Medulla oblongata (tissue), 1 donor: Measurements from ENCODE around the gene NCAPG.
A peak's percentile ranks its signal among the peaks of the same experiment; 100 is the strongest.

Experiments
- DNase-seq: peaks from one replicate; pipeline ENCODE4 v3.0.0-alpha.2; 2015; ENCODE audit errors: extremely low spot score

NCAPG gene

GRCh38 chr4:17876943-17877342 lies 66.2 kb downstream of the NCAPG start:
- DNase-seq, result no peak

GRCh38 chr4:17877661-17878060 lies 66.9 kb downstream of the NCAPG start:
- peak; percentile 7 for DNase-seq

- no peak for DNase-seq
Measured at GRCh38 chr4:17884063-17884462, 73.3 kb downstream of the NCAPG start.

GRCh38 chr4:17884511-17884910 lies 73.7 kb downstream of the NCAPG start:
- no peak for DNase-seq

- no peak for DNase-seq
Measured at GRCh38 chr4:17889692-17890091, 78.9 kb downstream of the NCAPG start.

GRCh38 chr4:17894421-17894820 lies 83.6 kb downstream of the NCAPG start:
- DNase-seq, result no peak
